Ectodermal cell (in vitro differentiated cells): ENCODE data around the gene GAB2.

Experiments used
- H3K27ac ChIP-seq: 2 replicates; pipeline ENCODE4 v1.7.0; 2013; ENCODE audit warnings: mild to moderate bottlenecking, low read depth, low read length; ENCODE audit not compliant: insufficient read depth, poor library complexity, severe bottlenecking
- H3K27me3 ChIP-seq: 2 replicates; pipeline ENCODE4 v1.7.0; 2013; ENCODE audit warnings: mild to moderate bottlenecking, low read length; ENCODE audit not compliant: insufficient read depth, control insufficient read depth, poor library complexity, severe bottlenecking
- H3K36me3 ChIP-seq: one replicate; pipeline ENCODE4 v1.7.0; 2013; ENCODE audit warnings: low read length; ENCODE audit not compliant: control insufficient read depth, insufficient read depth
- H3K4me1 ChIP-seq: one replicate; pipeline ENCODE4 v1.7.0; 2013; ENCODE audit warnings: low read length; ENCODE audit not compliant: control insufficient read depth, insufficient read depth
- H3K4me3 ChIP-seq: 2 replicates; pipeline ENCODE4 v1.7.0; 2013; ENCODE audit warnings: low read depth, low read length, control low read depth; ENCODE audit not compliant: insufficient read depth
- H3K9me3 ChIP-seq: 2 replicates; pipeline ENCODE4 v1.7.0; 2013; ENCODE audit warnings: mild to moderate bottlenecking, low read length, moderate library complexity; ENCODE audit not compliant: control insufficient read depth
- WGBS, 2 experiments: methylation state at CpG; one replicate each; pipeline ENCODE4 v1.1.7; 2013; ENCODE audit warnings: missing lambda C conversion rate in 2 of 2; 5-methylcytosine and 5-hydroxymethylcytosine counted together

GAB2 gene

DNA sequence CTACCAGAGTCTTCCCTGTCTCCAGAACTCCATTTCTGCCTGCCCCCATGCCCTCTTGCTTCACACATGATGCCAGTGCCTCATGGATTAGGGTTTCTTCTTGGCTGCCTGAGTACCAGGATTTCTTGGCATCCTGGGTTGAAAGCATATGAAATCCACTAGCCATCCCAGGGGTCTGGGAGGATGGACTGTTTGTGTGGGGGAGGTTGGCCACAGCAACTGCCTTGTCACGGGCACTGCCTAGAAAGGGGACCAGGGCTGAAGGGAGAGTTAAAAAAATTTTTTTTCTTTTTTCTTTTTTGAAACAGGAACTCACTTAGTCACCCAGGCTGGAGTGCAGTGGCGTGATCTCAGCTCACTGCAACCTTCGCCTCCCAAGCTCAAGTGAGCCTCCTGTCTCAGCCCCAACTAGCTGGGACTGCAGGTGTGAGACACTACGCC lies 224.7 kb downstream of the GAB2 start:
- Histone ChIP-seq H3K4me3 (no peak overlapping the region), H3K4me1 (no peaks in the 10 kb centered on the region), H3K27ac (no peak overlapping the region), H3K36me3 (no peaks in the 10 kb centered on the region), H3K27me3 (no peaks in the 10 kb centered on the region), H3K9me3 (no peaks in the 10 kb centered on the region)
- WGBS, 2 experiments: 94% methylated on average over 4 of the region's 4 CpGs

DNA sequence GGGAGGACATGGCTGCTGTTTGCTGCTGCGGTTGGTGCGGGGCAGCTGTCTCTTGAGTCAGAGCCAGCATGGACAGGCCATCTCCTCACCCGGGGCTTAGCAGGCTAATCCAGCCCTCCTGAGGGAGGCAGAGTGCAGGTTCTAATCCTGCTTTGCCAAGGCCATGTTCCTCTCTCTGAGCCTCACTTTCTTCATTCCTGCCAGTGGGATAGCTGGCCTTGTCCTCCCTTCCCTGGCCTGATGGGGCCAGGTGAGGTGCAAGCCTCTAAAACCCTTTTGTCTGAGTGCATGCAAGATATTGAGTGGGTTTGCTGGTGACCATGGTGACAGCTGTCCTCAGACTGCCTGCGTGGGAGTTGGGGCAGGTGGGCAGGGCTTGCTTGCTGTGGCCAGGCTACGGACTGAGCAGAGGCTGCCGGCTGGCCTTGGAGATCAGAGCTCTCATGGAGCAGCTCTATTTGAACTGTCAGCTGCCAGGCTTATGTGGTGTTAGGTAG lies 225.3 kb downstream of the GAB2 start:
- peaks cover 2% of the 10 kb centered on the region for H3K27me3 ChIP-seq
- H3K36me3 ChIP-seq: no peaks in the 10 kb centered on the region
- H3K27ac ChIP-seq: no peak overlapping the region
- H3K4me1 ChIP-seq: peaks cover 5% of the 10 kb centered on the region
- H3K4me3 ChIP-seq: no peak overlapping the region
- no peaks in the 10 kb centered on the region for H3K9me3 ChIP-seq
- 88 to 89% methylated on average over 6 of the region's 6 CpGs for WGBS, 2 experiments

DNA sequence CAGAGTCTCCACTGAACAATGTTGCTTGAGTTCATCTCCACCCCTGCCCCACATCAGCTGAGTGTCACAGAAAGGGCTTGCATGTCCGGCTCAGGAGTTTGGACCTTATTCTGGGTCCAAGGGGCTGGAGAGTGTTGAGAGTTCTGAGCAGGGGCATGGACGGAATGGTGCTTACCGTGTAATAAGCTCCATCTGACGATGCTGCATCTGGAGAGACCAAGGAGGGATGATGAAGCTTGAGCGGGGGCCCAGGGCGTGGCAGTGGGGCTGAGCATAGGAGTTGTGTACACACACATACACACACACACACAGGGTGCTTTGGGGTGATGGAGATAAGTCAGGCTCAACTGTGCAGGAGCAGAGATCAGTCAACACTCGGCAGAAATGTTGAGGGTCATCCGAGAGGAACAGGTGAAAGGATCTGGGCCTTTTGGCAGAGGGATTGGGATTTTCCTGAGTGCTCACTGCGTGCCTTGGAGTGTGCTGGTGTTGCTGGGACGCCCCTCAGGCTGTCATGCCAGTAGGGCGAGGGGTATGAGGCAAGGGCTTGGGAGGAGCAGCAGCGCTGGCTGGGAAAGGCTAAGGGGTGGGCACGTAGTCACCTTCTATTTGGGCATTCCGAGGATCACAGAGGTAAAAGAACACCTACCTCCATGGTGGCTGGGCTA lies 226.6 kb downstream of the GAB2 start:
- Histone ChIP-seq H3K36me3 (no peaks in the 10 kb centered on the region), H3K4me1 (peaks cover 8% of the 10 kb centered on the region), H3K27me3 (peaks cover 5% of the 10 kb centered on the region), H3K9me3 (no peaks in the 10 kb centered on the region), H3K4me3 (no peak overlapping the region), H3K27ac (no peak overlapping the region)
- 93 to 94% methylated on average over 14 of the region's 14 CpGs for WGBS, 2 experiments

DNA sequence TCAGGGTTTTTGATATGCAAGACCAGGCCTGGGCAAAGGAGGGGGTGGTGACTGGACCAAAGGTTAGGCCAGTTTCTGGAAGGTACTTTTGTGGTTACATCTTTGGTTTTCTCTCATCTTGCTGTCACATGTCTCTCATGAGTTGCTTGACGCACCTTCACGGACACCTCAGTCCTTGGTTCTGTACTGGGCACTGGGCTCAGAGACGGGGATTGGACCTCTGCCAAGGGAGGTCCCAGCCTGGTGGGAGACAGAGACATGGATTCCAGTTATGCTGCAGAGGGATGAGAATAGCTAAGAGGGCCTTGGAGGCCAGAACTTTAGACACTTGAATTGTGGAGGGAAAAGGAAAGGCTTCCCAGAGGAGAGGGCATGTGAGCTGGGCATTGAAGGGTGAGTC lies 227.2 kb downstream of the GAB2 start:
- Histone ChIP-seq H3K4me3 (no peak overlapping the region), H3K4me1 (peaks cover 8% of the 10 kb centered on the region), H3K36me3 (no peaks in the 10 kb centered on the region), H3K27ac (no peak overlapping the region), H3K9me3 (no peaks in the 10 kb centered on the region), H3K27me3 (peaks cover 5% of the 10 kb centered on the region)
- WGBS, 2 experiments: 94 to 96% methylated on average over 3 of the region's 3 CpGs

DNA sequence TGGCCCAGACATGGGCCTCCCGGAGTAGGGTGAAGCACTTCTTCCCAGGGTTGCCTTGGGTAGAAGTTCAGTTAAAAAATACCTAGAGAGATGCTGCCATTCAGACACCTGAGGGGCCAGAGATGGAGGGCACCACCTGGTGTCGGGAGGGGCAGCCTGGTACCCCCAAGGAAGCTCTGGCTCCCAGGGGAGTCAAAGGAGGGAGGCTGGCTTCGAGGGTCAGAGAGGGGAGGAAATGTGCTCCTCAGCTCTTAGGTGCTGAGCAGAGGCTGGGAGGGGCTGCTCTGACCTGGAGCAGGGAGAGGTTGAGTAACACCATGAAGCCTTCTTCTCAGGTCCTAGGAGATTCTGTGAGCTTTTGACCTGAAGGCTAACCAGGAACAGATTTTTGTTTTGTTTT lies 227.8 kb downstream of the GAB2 start:
- H3K4me1 ChIP-seq: peaks cover 8% of the 10 kb centered on the region

DNA sequence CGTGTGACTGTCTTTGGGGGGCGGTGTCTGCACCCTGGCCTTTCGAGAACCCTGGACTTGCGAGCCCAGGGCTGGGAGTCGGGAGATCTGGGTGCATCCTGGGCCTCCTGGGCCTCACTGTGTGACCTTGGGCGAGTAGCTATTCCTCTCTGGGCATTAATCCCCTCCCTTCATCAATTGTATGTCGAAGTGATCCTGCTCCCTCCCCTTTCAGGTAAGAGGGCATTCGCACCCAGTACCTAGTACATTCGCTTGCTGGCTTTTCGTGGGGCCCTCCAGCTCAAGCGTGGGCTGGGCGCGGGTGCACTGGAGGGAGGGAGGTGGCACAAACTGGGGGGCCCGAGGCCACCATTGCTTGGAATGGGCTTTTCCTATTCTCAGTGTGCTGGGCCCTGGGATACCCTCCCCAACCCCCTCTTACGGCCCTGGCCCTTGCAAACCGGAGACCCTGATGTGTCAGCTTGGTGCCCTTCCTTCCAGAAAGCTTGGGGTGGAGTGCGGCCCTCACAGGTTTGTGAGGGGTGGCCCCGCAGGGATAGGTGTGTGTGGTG lies 228.4 kb downstream of the GAB2 start:
- Histone ChIP-seq H3K4me3 (peak overlapping the region; percentile 93), H3K27me3 (peaks cover 5% of the 10 kb centered on the region), H3K9me3 (no peaks in the 10 kb centered on the region), H3K27ac (no peak overlapping the region), H3K4me1 (peaks cover 8% of the 10 kb centered on the region), H3K36me3 (no peaks in the 10 kb centered on the region)
- 33 to 34% methylated on average over 16 to 18 of the region's 18 CpGs for WGBS, 2 experiments

More for the DNA sequence above, 227.8 kb downstream of the GAB2 start:
- Histone ChIP-seq H3K36me3 (no peaks in the 10 kb centered on the region), H3K4me3 (no peak overlapping the region), H3K27me3 (peaks cover 5% of the 10 kb centered on the region), H3K27ac (no peak overlapping the region), H3K9me3 (no peaks in the 10 kb centered on the region)
- WGBS, 2 experiments: 78 to 80% methylated on average over 3 of the region's 3 CpGs

DNA sequence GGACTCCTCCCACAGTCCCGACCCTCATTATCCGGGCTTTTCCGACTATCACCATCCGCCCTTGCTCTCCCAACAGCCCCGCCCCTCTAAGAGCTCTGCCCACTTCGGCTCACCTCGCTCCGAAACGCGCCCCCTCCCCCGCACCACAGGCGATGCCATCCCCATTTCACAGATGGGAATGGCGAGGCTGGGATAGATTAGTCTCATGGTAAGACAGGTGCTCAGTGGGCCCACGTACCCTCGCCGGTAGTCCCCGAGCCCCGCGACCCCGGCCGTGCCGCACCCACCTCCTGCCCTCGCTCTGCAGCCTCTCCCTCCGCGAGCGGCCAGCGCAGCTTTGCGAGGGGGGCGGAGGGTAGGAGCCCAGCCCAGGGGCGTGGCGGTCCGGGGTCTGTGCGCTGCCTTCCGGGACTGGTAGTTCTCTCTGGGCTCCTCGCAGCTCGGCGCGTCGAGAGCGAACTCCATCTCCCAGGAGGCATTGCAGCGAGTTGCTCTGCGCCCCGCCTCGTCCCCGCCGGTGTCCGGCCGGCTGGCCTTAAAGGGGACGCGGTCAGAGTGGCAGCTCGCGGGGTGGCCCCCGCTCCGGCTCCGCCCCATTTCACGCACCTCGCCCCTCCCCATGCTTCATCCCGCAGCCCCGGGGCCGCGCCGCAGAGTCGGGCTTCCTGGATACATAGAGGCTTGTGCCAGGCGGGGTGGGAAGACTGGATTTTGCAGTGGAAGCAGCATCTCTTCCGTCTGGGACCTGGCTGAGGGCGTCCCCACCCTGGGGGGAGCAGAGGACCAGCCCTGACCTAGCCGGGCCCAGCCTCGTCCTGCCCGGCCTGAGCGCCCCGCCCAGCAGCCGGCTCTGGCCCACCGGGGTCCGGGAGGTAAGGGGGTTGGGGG lies 229.1 kb downstream of the GAB2 start, which contains the start of the genes KCTD21 and USP35:
TSS of gene KCTD21 (minus strand) at position 341 of the 888 bp plus-strand sequence. CDS start 14,072 bp downstream, outside the sequence.
TSS of gene USP35 (plus strand) at position 634 of the 888 bp plus-strand sequence. CDS start 7,327 bp downstream, outside the sequence.
- Histone ChIP-seq H3K4me1 (peaks cover 8% of the 10 kb centered on the region), H3K27me3 (peaks cover 5% of the 10 kb centered on the region), H3K36me3 (no peaks in the 10 kb centered on the region), H3K27ac (no peak within 1 kb of the TSS), H3K4me3 (peak within 1 kb of the TSS; percentile 93), H3K9me3 (no peaks in the 10 kb centered on the region)
- 0% methylated on average over 74 of the region's 74 CpGs for WGBS, 2 experiments

DNA sequence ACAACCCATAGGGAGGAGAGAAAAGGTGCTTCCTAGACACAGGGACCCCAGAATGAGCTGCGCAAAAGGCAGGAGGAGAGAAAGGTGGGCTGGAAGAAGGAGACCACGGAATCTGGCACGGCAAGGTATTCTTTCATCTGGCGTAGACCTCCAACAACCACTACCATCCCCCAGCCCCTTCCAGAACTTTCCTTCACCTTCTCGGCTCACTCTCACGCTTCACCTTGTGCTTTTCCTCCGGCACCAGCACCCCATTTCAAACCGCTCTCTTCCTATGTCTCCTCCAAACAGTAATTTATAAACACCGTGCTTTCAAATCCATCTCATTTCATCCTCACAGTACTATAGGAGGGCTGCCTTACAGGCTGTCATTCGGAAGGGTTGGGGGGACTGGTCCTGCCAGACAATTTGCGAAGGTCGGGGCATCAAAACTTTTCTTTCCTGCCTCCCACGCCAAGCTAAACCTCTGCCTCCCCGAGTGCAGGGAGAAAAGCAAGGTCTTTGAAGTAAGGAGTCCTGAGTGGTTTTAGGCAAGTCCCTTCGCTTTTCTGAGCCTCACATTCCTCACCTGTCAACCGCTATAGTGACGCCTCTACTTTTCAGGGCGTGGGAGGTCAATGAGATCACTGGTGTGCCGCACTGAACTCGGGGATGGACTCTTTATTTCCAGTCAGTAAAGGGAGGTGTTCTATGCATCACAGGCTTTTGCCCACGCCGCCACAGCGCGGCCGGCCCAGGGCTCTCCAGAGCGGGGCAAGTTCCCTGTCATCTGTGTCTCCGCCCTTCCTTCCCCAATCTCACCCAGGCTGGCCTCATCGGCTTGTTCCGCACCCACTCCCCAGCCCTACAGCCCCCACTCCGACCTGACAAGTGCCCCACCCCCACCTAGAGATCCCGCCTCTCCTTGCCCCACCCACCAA lies 230.0 kb downstream of the GAB2 start:
- H3K36me3 ChIP-seq: no peaks in the 10 kb centered on the region
- H3K4me3 ChIP-seq: peak overlapping the region; percentile 93
- no peak overlapping the region for H3K27ac ChIP-seq
- peaks cover 8% of the 10 kb centered on the region for H3K4me1 ChIP-seq
- no peaks in the 10 kb centered on the region for H3K9me3 ChIP-seq
- H3K27me3 ChIP-seq: peaks cover 5% of the 10 kb centered on the region
- WGBS, 2 experiments: 31% methylated on average over 31 of the region's 31 CpGs

DNA sequence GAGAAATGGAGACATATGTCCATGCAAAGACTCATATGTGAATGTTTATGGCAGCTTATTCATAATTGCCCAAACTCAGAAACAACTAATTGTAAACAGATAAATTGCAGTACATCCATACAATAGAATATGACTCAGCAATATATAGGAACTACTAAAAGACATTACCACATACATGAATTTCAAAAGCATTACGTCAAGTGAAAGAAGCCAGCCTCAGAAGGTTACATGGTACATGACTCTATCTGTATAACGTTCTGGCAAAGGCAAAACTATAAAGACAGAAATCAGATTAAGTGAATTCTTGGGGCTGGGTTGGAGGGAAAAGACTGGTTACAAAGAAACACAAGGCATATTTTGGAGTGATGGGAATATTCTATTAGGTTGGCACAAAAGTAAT lies 236.4 kb downstream of the GAB2 start:
- no peaks in the 10 kb centered on the region for H3K36me3 ChIP-seq

More for the DNA sequence above, 236.4 kb downstream of the GAB2 start:
- WGBS, 2 experiments: 90 to 92% methylated on average over 2 of the region's 2 CpGs
- Histone ChIP-seq H3K4me1 (no peaks in the 10 kb centered on the region), H3K27ac (no peak overlapping the region), H3K27me3 (no peaks in the 10 kb centered on the region), H3K9me3 (no peaks in the 10 kb centered on the region), H3K4me3 (no peak overlapping the region)
